ENCODE measurements around the gene ITPKB.
"Not testable (repeated sequence)": the region's sequence is repeated elsewhere in the genome, so short reads cannot be mapped to it uniquely, and the experiment has no call there.

Gene ITPKB

DNA sequence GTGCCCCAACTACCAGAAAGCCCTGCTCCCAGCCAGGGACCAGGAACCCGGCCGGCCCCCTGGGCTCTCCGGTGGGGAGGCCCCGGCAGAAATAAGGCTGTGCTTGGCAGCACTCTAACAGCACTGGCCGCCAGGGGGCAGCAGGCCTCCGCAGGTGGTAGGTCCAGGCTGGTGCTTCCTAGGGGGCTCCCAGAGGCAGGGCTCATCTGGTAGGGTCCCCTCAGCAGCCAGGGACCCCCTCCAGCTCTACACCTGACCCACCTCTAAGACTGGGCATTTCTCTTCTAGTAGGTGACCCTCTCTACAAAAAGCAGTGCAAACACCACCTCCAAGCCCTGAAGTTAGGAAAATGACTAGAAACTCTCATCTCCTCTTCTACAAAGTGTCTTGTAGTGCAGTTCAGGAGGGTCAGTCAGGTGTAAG is 104.9 kb downstream of the ITPKB start:
- peak; percentile 89 for DNase-seq

DNA sequence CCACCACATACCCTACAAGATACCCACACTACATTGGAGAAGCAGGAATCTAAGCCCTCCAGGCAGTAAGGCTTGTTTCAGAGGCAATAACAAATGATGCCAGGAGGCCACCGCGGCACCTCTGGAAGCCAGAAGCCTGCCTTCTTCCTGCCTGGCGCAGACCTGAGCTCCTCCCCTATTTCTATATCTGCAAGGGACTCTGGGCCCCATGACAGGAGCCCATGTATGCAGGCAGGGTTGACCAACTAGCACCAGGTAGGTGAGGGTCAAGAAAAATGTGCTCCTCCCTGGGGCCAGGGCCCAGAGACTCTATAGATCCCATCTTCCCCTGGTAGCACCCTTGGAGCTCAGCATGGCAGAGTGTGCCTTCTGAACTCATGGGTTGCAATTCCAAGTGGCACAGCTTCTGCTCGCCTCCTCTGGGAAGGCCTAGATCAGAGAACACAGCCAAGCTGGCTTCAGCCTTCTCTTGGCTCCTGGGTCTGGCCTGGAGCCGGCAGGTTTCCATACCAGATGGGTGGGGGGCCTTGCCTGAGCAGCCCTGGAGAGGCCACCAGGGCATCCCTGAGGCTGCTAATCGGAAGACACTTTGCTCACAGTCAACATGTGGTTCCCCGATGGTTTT is 105.4 kb downstream of the ITPKB start:
- DNase-seq, result no peak

DNA sequence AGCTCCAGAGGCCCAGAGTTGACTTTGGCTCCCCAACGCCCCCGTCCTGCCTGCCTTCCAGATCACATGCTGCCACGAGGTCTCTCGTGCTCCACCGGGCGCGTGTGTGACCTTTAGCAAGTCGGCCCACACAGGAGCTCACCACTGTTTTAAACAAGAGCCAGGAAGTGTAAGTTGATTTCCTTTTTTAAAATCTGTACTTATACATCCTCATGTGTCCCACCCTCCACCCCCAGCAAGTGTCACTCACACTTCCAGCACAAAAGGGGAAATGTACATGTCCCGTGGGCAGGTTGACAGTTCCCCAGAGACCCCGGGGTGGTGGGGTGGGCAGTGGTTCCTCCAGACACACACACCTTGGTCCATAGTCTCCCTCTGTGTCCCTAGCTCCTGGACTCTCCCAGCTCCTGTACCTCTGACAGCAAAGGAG is 106.1 kb downstream of the ITPKB start:
- DNase-seq, result peak in 1 of 2 donors; percentile 59

DNA sequence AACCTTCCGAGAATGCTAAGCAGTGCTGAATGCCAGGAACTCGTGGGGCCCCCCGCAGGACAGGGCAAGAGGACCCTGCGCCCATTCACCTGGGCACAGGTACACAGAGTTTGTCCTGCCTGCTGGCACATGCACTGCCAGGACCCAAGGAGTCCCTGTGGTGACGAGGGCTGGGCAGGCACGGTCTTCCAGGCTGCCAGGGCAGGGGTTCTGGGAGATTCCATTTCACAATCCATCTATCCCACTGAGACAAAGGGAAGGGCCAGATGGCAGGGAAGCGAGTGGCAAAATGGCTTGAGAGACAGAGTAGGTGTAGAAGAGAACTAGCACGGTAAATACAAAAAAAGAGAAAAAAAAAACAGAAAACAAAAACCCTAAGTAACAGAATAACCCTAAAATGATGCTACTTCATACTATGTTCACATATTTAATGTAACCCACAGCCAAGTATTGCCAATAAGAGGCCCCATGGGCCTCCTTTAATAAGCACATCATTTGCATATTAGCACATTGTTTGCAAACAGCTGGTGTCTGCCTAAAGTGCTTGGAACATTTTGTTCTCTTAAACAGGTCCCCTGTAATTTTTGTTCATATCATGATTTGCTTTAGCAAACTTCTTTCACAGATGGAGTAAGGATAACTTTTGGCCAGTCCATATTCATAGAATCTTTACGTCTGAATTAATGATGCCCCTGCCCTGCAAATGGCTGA is 106.8 kb downstream of the ITPKB start:
- DNase-seq, result no peak

DNA sequence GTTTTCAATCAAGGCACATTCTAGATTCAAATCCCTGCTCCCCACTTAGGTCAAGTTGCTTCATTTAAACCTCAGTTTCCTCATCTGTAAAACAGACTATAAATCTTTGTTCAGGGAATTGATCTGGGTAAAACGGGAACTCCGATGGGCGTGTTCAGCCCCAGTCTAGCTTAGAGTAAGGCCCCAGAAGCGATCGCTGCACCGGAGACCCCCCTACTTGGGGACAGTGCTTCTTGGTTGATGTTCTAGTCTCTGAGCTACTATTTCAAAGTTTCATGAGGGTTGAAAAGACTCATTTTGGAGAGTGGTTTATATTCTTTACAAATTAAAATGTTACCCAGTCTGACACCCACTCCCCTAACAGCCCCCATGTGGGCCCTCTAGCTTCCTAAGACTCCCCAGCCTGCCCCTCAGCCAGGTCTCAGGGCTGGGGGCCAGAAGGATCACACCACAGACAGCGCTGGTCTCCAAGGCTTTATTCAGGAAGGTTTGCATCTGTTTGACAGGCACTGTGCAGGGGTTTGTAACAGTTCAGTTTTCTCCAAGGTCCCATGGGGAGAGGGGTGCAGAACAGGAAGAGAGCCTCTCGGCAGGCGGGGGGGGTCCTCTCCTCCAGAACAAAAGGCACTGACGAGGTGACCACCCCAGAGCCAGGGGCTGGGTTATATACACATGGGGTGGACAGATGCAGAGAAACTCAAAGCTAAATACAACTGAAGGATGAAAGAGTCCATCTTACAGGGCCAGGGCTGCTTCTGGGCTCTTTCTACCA is 107.7 kb downstream of the ITPKB start:
- no peak for DNase-seq

DNA sequence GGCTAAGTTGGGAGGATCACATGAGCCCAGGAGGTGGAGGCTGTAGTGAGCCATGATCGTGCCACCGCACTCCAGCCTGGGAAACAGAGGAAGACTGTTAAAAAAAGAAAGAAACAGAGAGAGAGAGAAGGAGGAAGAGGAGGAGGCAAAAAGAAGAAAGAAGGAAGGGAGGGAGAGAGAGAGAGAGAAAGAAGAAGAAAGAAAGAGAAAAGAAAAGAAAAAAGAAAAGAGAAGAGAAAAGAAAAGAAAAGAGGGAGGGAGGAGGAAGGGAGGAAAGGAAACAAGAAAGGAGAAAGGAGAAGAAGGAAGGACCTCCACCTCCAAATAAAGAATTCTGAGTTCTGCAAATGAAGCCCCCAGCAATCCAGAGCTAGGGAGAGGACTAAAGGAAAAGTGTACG is 108.5 kb downstream of the ITPKB start:
- DNase-seq, result no peak

DNA sequence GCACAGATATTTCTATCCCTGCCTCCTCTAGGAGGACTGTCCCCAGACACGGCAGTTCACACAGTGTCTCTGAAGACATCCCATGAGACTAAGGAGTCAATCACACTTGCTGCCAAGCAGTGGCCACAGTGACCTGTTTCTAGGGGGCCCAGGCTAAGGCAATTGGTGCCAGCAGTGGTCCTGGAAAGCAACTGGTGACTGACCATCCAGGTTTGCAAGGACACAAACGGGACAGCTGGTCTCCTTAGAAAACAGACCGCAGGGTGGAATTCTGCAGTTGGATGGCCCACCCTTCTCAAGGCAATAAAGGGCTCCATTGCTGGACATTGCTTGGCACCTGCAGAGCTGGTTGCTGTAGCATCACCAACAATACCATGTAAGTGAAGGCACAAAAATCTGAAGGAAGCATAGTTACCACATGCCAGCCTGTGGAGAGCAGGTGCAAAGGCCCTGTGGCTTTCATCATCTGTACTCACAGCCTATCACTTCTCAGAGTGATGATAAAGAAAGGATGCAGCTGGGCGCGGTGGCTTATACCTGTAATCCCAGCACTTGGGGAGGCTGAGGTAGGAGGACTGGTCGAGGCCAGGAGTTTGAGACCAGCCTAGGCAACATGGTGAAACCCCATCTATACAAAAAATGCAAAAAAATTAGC is 109.1 kb downstream of the ITPKB start:
- DNase-seq, result no peak

DNA sequence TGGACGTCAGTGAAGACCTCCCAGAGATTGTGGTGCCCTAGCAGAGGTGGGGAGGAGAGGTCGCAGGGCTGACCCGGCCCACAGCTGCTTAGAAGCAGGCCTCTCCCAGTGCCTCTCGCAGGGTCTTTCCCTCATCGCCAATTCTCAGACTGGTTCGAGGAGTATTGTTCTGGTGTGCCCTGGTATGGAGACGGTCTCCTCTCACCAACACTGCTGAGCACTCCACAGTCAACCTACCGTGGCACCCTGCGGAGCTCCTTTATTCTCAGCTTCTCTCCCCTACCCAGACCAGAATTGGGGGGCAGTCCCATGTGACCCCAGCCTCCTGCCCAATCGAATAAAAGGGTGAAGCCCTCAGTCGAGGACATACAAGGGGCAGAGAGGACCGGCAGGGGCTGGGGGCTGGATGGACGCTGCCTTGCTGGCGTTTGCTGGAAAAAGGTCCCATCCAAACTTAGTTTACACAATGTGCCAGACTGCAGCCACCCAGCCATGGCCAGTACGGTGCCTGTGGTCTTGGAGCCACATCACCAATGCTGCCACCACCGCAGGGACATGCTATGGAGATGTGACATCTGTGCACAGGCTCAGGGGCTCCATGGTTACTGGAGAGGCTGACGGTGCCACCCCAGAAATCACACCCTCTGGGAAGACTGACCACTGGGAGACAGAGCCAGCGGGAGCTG is 109.7 kb downstream of the ITPKB start:
- no peak for DNase-seq

DNA sequence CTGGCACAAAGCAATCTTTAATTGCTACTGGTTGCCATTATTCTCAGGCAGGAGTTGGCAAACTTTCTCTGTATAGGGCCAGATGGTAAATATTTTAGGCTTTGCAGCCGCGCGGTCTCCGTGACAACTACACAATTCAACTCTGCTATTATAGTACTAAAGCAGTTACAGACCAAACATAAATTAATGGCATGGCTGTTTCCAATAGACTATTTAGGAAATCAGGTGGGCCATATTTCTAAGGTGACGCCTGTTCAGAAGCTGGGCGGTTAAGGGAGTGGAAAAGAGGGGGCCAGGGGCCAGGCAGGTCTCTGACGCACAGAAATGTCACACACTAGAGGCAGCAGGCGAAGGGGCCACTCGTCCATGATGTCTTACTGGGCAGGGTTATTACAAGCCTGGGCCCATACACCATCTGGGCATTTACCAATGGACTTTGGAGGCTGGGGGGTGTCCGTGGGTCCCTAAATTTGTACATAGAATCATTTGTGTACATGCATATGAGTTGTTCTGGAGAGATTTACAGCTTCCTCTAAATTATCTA is 110.4 kb downstream of the ITPKB start:
- DNase-seq, result no peak

DNA sequence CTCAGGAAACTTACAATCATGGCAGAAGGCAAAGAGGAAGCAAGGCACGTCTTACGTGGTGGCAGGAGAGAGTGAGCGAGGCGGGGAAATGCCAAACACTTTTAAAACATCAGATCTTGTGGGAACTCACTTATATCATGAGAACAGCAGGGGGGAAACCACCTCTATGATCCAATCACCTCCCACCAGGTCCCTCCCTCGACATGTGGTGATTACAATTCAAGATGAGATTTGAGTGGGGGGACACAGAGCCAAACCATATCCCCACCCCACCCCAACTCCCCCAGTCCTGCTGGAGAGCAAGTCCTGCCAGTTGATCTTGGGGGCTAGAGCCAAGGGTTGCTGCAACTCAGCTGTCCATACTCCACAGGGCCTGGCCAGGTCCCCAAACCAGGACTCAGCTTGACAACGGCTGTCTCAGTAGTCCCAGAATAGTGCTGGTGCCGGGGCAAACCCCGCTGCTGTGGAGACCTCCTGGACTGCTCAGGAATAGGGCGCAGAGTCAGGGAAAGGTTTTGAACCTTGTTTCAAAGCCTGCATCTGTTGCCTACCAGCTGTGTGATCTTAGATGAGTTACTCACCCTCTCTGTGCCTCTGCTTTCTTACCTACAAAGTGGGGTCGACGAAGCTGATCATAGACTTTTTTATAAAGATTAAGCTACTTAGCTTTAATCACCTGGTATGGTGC is 111.0 kb downstream of the ITPKB start:
- DNase-seq, result no peak

DNA sequence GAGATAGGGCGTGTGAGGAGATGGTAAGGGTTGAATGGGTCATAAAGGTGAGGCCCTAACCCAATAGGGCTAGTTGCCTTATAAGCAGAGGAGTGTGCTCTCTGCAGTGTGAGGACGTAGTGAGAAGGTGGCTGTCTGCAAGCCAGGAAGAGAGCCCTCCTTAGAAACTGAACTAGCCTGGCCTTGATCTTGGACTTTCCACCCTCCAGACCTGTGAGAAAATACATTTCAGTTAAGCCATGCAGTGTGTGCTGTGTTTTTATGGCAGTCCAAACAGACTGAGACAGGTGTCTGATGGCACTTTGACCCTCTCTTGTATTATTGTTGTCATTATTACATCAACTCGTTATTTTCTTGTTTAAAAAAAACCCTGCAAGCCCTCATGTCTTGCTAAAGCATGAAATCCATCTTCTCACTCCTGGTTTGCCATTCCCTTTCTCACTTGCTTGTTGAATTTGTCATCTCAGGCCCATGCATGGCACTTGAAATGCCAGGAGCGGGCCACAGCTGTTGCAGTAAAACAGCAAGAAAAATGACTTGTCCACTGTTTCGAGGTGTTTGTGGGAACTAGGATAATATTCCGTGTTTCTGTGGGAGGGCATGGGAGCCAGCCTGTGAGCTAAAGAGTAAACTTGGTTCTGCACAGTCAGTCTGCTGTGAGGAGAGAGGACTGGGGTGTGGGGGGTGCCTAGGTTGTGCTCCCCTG is 111.9 kb downstream of the ITPKB start:
- no peak for DNase-seq

DNA sequence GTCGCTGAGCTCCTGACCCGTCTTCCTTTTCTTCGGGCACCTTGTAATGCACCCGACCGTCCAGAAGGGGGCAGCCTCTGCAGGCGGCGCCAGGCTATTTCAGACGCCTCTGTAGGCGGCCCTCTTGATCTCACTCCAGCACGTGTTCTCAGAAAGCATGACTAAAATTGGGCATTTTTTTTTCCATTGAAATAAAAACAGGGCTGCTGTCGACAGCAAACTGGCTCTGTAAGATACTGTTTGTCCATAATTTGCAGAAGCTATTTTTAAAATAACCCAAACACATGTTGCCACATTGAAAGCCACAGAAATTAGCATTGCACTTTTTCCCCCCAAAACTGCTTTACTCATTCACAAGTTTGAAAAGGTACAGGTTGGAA is 112.5 kb downstream of the ITPKB start:
- peak; percentile 85 to 87 for DNase-seq

DNA sequence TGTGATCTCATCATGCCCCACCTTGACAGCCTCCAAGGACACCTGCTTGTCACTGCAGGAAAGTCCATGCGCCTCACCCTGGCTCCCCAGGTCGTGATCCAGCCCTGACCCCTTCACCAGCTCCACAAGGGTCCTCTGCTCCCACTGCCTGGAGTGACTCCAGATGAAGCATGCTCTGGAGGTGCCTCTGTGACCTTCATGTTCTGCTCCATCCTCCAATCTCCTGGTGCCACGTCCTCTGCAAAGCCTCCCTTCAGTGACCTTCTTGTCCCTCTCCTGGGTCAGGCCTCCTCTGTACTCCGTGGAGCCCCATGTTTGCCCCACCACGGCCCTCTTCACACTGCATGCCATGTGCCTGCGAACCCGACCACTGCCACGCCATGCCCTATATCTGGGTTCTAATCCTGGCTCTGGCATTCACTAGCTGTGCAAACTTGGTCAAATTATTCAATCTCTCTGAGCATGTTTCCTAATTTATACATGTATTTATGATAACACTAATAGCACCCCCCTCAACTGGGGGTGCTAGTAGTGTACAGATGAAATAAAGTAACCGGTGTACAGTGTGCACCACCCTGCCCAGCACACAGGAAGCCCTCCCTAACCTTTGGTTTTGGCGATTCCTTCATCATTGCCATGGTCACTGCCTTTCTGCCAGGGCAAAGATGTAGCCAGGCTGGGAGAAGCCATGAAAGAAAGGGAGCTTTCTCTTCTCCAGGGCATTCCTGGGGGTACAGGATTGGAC is 113.1 kb downstream of the ITPKB start:
- no peak for DNase-seq

DNA sequence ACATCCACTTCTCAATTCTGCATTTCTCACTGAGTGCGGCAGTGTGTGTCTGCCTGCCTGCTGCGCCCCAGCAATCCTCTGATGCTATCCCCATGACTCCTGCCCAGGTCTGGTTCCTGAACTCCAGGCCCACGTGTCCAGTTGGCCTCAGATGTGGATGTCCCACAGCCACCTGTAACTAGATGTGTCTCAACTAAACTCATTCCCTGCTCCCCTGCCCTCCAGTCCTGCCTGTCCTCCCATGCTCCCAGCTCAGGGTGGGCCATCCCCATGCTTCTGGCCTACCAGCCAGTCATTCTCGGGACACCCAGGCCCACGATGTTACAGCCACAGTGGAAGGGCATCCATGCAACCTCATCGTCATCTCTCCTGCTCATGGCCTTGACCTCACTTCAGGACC is 113.8 kb downstream of the ITPKB start:
- no peak for DNase-seq

DNA sequence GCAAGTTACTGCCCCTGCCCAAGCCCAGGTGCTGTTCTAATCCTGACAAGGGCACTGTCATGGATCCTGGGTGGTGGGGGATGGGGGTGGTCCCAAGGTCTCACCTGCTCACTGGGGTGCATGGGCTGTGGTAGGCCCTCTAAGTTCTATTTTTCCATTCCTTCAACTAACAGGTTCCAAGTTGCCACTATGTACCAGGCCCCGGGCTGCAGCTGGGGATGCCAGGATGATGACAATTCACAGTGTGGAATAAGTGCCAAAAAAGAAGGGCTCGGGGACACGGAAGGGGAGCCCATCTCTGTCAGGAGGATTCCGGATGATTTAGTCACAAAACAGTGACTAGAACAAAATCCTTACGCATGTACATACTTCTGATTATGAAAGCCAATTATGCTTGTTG is 114.6 kb downstream of the ITPKB start:
- no peak for DNase-seq

DNA sequence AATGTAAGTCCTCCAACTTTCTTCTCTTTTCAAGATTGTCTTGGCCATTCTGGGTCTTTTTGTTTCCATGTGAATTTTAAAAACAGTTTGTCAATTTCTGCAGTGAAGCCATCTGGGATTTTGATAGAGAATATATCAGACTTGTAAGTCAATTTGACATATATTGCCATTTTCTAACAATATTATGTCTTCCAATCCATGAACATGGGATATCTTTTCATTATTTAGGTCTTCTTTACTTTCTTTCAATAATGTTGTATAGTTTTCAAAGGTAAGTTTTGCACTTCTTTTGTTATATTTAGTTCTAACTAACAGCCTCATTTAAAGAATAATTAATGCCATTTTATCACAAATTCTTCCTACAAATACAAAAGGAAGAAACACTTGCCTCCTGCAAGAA is 117.1 kb downstream of the ITPKB start:
- no peak for DNase-seq

DNA sequence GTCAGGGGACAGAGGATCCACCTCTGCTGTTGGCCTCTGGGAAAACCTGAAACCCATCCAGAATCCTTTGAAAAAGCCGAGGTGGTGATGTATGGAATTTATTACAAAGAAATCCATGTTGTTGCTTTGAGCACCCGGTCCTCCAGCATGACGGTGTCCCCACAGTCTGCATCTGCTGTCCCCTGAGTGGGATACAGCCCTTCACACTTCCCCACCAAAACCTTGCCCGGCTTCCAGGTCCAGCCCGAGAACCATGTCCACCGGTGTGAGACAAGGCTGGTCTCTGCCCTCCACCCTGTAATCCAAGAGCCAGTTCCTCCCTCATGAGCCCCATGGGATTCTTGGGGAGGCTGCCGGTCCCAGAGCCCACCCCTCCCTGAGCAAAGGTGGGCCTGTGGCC is 120.1 kb downstream of the ITPKB start:
- DNase-seq, result no peak

DNA sequence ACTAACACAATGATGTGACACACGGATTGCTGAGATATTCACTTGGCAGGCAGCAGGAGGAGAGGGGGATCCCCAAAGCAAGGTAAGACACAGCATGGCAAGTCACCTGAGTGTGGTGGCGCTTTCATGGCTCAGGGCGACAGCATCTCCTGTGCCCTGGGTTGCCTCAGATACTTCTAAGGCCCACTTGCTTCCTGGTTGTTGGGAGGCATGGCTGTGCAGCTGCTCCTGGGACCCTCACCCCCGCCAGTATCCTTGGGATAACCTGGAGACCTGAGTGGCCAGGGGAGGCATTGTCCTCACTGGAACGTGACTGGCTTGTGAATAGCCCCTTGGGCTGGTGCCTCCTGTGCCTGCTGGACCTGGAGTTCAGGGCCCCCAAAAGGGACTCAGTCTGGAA is 120.7 kb downstream of the ITPKB start:
- no peak for DNase-seq

DNA sequence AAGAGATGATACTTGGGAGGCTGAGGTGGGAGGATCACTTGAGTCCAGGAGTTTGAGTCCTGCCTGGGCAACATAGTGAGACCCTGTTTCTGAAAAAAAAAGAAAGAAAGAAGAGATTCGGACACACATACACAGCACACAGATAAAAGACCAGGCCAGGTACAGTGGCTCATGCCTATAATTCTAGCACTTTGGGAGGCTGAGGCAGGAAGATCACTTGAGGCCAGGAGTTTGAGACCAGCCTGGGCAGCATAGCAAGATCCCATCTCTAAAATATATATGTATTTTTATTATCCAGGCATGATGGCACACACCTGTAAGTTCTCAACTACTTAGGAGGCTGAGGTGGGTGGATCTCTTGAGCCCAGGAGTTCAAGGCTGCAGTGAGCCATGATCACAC is 121.4 kb downstream of the ITPKB start:
- not testable (repeated sequence) for DNase-seq

DNA sequence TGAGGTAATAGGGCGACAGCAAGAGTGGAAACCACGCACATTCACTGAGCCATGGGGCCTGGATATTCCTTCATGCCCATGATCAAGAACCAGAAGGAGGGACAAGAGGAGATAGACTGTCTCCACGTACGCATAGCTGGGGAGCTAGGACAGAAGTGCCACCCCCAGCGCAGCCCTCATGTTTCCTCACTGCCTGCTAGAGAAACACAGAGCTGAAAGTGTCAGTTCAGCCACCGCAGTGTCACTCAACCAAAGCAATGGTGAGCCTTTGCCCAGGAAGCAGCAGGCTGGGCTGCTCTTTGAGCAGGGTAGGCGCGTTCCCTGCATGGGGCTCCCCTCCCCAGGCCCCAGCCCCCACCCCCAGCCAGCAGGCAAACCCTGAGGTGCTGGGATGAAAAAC is 122.0 kb downstream of the ITPKB start:
- DNase-seq, result no peak

DNA sequence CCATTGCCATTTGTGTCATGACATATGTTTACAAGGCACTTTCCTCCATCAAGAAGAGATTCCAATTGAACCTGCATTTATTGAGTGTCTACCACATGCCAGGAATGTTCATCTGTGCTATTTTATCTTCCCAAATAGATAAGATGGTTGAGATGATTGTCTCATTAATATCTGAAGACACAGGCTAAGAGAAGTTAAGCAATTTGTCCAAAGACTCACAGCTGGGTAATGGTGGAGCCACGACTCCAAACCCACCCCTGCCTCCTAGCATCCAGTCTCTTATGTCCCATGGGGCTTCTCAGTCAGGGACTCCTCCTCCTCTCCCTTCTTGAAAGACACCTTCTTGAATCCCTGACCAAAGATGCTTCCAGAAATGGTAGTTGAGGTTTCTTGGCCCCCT is 122.4 kb downstream of the ITPKB start:
- no peak for DNase-seq
